Posterior vena cava (tissue), 2 donors: ENCODE data around the gene MAP2. TPM values are rescaled to one million over a fixed set of nuclear protein-coding genes. Genes with fewer than 3 reads are reported as not detected.
"Not testable (repeated sequence)": the region's sequence is repeated elsewhere in the genome, so short reads cannot be mapped to it uniquely, and the experiment has no call there.

Experiments used
- DNase-seq: peaks from one replicate; pipeline ENCODE4 v3.0.0-alpha.2; 2020; ENCODE audit warnings: low spot score
- intact Hi-C, 2 donors: fragments of 100-400 bp; cut with DNase I; formaldehyde crosslinking; loops; one replicate each; pipeline versions ENCODE4 v1.14.1 to v1.14.2; 2022 to 2023
- total RNA-seq, 2 donors: library from RNA; stranded (reverse); fragmentation: NEBNext Ultra II Directional; extraction: Animal tissue kit (Norgen Biotek cat#: 25700); gene quantifications; one replicate each; pipeline ENCODE4 v1.2.1, GENCODE V29; 2021
- donor health status: DM: yes; HTN: yes; CAD: no.
- donor health status: DM: yes; HTN: yes; CAD: no.

The MAP2 gene
- total RNA-seq, 2 donors from 2014 or later: 10.5 to 24.7 TPM

DNA sequence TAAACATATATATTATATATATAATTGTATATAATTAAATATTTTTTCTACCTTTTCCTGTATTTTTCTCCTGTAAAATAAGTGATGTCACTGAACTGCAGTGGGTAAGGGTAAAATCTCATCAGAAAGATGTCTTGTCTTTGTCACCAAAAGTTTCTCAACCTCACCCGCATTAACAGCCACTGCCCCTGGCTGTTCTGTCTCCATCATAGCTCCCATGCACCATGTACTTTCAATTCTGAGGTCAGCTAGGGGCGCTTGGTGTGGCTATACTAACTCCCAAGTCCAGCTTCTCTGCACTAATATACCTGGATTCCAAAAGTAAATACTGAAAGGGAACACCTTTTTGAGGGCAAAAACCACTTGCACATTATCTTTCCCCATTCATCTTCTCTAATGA, 46.6 kb downstream of the MAP2 start:
- DNase-seq: no peak
- intact Hi-C loops: no loop called here

DNA sequence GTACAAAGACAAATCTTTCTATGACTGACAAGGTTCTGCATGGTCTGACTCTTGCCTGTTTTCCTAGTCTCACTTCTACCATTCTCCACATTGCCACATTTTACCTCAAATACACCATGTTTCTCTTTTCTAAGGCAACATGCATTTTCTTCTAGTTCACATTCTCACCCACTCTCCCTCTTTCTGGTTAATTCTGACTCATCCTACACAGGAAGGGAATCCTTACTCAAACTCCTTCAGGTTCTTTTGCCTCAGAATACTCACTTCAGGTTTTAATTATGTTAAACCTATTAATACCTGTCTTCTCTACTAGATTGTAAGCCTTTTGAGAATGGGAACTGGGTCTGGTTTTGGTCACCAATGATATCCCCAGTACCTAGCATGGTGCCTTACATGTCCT, 47.2 kb downstream of the MAP2 start:
- DNase-seq: no peak
- intact Hi-C loops: no loop called here

DNA sequence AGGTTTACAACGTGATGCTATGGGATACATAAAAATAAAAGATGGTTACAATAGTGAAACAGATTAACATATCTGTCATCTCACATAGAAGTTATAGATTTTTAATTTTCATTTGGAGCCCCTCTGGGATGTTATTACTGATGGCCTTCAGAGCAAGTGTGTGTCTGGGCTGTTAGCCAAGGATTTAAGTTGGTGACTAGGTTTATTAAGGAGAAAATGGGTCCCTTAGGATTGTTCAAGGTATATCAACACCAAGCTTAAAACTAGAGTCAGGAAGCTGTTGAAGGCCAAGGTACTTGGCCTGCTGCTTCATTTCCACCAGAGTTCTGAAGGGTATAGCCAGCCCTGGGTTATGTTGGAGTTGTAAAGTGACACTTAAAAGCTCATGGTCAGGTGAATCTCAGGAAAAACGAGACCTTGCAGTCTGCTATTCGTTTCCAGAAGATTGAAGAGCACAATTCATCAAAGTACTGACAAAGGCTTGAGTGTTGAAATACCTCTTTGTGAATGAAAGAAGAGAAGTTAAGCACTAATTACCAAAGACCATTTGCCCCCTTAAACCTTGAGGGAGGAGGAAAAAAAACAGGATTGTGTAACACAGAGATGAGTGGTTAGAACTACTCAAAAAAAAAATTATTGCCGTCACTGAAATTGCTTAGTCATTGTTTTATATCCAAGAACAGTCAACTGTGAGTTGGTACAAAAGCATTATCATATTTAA, 48.4 kb downstream of the MAP2 start:
- DNase-seq: no peak
- intact Hi-C loops: no loop called here

DNA sequence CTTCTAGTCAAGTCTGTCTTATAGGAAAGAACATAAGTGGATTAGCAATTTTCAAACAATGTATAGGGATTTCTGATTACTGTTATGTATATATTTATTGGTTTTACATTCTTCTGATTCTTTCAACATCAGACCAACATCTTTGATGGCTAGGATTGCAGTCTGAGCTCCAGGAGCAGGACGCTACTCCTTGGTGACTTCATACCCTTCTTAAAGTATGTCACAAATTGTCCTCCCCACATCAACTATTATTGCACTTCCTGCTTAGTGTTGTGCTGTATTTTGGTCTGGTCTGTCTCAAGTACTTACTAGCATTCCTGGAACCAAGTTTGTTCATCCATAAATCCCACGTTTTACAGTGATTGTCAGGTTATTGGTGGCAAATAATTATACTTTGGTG, 49.0 kb downstream of the MAP2 start:
- DNase-seq: no peak
- intact Hi-C loops: no loop called here

DNA sequence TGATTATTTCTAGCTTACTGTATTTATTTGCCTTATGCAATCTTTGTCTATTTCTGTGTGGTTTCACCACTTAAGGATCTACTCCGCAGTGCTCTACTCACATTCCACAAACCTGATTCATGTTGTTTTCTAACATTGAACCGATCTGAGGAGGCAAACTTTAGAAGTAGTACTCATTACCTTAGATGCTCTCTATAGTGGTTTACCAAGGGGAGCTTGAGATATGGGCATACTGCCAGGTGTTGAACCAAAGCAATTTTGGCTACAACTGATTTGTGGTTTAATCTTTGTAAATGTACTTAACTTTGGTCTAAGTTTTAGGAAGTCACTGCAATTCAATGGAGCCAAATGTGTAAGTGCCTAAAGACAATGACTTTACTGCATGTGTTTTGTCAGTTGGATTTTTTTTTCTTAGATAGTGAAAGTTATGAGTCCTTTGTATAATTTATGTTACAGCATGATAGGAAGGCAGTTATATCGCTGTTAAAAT, 50.1 kb downstream of the MAP2 start:
- DNase-seq: no peak
- intact Hi-C loops: no loop called here

DNA sequence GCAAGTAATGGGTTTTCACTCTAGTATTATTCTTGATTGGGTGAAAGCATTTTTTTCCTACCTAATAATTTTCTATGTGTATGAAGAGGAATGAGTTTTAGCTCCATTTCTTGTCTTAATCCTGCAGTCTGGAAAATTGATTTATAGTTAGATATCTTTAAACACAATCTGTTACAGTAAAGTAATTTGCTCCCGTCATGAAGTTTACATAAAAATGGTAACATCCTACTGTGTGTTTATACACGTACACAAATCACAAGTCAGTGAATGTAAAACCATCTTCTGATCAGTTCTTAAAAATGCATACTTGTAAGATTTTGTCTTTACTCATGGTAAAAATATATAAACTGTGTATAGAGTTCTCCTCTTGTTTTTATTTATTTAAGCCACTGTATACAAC, 51.1 kb downstream of the MAP2 start:
- DNase-seq: no peak
- intact Hi-C loops: no loop called here

DNA sequence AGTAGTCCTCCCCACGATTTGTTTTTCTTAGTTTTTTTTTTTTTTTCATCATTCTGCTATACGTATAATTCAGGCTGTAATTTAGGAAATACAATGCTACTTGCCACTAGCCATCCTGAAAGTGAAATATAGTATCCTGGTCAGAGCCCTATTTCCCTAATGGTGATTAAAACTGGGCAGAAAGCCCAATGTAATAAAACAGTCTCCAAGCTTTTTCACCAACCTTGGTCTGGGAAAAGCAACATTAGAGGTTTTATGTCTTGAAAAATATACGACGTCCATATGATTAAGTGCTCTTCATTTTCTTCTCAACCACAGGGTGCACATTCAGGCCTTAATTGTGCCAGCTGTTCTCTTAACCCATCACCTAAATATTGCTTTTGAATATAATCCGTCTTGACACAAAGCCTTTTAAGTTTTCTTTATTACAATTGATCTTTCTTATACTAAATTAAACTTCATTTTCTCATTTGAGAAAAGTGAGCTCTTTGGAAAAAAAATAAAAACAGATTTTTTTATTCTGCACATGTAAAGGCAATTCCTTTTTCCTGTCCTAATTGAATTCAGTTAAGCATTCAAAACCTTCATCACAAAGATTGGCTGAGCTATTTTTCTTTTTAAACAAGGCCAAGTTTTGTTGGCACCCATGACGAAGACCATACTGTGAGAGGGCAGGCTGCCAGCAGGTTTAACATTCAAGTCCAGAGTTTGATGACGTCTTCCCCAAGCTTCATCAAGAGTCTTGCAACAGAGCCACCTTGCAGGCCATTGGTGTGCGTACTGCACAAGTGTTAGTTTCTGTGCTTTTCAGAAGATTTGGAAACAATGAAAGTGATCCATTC, 52.7 kb downstream of the MAP2 start:
- DNase-seq: no peak
- intact Hi-C loops: no loop called here

DNA sequence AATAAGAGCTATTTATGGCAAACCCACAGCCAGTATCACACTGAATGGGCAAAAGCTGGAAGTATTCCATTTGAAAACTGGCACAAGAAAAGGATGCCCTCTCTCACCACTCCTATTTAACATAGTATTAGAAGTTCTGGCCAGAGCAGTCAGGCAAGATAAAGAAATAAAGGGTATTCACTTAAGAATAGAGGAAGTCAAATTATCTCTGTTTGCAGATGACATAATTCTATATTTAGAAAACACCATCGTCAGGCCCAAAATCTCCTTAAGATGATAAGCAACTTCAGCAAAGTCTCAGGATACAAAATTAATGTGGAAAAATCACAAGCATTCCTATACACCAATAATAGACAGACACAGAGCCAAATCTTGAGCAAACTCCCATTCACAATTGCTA, 68.4 kb downstream of the MAP2 start:
- DNase-seq, intact Hi-C loops: not testable (repeated sequence)

DNA sequence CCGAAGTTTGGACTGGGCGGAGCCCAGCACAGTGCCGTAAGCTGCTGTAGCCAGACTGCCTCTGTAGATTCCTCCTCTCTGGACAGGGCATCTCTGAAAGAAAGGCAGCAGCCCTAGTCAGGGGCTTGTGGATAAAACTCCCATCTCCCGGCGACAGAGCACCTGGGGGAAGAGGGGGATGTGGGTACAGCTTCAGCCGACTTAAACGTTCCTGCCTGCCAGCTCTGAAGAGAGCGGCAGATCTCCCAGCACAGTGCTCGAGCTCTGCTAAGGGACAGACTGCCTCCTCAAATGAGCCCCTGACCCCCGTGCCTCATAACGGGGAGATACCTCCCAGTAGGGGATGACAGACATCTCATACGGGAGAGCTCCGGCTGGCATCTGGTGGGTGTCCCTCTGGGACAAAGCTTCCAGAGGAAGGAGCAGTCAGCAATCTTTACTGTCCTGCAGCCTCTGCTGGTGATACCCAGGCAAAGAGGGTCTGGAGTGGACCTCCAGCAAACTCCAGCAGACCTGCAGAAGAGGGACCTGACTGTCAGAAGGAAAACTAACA, 71.3 kb downstream of the MAP2 start:
- intact Hi-C loops, DNase-seq: not testable (repeated sequence)

DNA sequence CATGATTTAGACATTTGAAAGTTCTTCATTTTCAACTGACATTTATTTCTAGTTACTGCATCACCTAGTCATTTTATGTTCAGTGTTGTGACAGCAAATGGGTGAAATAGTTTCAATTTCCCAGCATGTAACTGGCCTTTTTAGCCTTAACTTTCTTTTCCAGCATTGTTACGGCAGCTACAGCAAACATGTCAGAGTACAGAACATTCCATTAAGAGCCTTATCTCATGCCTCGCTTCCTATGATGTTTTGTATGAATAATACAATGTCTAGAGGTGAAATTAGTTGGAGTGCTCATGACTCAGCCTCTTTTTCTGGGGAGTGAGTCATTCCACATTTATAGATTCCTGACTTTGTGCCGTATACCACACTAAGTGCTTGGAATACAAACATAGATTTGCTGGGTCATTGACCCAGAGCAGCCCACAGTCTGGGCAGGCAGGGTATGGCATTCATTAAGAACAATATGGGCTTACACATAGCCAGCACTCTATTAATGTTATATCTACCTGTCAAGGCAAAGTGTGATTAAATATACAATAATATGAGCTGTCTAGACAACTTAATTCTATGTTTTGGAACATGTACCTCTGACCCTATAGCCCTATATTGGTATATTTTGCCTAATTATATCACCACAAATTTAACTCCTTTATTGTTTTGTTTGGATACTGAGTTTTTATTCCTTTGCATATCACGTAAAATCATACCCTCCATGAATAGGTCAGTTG, 72.2 kb downstream of the MAP2 start:
- intact Hi-C loops: no loop called here
- DNase-seq: no peak

DNA sequence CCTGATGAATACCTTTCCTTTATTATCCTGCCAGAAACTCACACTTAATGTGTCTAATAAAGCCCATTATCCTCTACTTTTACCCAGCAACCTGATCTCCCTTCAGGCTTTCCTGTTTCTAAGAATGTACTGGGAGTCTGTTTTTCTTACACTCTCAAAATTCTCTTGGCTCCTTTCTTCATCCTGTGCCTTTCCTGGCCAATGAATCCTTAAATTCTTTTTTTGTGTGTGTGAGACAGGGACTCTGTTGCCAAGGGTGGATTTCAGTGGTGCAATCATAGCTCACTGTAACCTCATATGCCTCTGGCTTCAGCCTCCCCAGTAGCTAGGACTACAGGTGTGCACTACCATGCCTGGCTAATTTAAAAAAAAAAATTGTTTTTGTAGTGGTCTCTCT, 72.7 kb downstream of the MAP2 start:
- intact Hi-C loops: no loop called here
- no peak for DNase-seq

DNA sequence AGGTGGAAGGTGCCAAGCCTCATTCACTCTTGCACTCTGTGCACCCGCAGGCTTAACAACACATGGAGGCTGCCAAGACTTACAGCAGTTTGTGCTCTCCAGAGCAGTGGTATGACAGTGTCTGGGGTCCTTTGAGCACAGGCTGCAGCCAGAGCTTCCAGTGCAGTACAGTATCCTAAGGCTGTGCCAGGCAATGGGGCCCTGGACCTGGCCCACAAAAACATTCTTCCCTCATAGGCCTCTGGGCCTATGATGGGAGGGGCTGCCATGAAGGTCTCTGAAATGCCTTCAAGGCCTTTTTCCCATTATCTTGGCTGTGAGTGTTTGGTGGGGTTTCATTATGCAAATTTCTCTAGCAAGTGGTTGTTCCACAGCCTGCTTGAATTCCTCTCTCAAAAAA, 74.8 kb downstream of the MAP2 start:
- no peak for DNase-seq
- intact Hi-C loops: no loop called here

DNA sequence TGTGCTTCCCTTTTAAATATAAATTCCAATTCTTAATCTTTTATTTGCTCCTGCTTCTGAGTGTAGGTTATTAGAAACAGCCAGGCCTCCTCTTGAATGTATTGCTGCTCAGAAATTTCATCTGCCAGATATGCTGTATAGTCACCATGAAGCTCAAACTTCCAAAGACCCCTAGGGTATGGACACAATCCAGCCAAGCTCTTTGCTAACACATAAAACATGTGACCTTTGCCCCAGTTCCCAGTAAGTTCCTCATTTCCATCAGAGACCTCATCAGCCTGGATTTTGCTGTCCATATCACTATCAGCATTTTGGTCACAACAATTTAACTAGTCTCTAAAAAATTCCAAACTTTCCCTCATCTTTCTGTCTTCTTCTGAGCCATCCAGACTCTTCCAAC, 75.2 kb downstream of the MAP2 start:
- intact Hi-C loops: no loop called here
- DNase-seq: no peak

DNA sequence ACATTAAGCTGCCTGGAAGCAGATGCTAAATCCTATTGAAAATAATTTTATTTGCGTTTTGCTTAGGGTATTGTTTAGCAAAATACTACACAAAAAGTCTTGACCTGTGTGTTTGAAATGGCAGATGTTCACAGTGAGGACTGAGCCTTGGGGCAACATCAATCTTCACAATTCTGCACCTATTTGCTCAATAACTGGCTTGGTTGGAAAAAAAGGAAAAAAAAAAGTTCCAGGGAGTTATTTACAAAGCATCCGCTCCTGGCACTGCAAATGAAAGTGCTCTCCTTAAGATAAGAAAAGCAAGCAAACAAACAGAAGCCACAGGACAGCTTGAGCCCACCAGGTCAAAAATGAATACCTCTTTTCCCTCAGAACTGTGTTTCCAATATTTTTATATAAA, 77.7 kb downstream of the MAP2 start:
- no peak for DNase-seq
- intact Hi-C loops: no loop called here

DNA sequence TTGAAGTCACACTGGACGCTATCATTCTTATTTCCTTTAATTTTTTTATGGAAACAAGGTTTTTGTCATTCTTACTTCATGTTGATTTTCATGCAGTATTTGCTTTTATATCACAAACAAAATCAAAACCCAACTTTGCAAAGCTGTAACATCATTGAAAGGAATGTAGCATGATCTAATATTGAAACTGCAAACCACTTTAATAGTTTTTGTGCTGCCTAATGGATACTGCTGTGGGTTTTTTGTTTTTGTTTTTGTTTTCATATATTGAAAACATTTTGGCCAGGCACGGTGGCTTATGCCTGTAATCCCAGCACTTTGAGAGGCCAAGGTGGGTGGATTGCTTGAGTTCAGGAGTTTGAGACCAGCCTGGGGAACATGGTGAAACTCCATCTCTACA, 81.6 kb downstream of the MAP2 start:
- intact Hi-C loops: no loop called here
- DNase-seq: no peak

DNA sequence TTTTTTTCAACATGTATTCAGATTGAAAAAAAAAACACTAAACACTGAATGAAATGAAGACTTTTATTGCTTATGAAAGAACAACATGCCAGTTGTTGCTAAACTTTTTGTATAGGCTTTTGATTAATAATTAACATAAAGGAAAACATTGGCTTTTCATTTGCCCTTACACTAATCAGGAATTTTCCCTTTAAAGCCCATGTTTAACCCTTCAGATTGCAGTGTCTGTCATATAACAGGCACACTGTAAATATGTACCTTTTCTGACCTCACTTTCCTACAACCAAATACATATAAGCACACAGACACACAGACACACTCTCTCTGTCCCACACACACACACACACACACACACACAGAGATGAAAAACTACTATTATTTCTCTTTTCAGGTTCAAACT, 84.4 kb downstream of the MAP2 start:
- no peak for DNase-seq
- intact Hi-C loops: no loop called here

DNA sequence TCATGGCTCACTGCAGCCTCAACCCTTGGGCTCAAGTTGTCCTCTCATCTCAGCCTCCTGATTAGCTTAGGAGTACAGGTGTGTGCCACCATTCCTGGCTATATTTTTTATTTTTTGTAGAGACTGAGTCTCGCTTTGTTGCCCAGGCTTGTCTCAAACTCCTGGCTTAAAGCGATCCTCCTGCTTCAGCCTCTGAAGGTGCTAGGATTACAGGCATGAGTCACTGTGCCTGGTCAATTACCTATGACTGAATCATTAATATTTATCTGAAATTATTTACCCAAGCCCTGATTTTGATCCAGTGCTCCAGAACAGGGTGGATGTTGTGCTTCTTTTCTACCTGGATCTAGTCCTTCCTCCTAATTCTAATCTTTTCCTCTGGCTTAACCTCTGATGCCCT, 87.8 kb downstream of the MAP2 start:
- intact Hi-C loops: no loop called here

DNA sequence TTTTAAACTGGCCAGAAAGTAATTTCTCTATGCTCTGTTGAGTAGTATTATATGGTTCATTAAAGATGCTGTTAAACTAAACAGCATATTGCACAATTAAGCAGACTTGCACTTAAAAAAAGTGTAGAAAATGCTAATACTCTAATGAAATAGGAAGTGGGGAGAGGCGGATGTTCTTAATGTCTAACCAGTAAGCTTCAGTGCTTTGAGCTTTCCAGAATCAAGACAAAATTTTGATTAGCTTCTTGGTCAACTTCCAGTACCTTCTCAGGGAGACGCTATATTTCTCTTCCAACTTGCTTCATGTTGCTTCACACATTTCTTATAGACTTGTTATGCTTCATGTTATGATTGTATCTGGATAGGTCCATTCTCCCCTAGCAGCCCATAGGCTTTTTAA, 89.1 kb downstream of the MAP2 start:
- intact Hi-C loops: no loop called here
- DNase-seq: no peak

More for the DNA sequence above, 87.8 kb downstream of the MAP2 start:
- no peak for DNase-seq

DNA sequence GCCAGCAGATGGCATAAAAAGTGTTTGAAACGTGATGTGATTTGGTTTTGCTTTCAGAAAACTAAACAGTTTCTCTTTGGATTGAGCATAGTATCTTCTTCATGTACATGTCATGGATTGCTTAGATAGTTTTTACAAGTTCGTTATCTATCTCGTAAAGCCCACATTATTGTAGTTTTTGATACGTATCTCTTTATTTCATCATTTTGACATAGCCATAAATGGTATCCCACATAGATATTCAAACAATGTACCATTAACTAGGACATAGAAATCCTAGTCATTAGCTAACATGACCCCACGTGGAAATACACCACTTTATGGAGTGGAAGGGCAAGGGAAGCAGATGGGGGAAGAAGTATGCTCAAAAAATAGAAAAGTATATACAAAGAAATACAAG, 93.6 kb downstream of the MAP2 start:
- DNase-seq: no peak
- intact Hi-C loops: no loop called here

DNA sequence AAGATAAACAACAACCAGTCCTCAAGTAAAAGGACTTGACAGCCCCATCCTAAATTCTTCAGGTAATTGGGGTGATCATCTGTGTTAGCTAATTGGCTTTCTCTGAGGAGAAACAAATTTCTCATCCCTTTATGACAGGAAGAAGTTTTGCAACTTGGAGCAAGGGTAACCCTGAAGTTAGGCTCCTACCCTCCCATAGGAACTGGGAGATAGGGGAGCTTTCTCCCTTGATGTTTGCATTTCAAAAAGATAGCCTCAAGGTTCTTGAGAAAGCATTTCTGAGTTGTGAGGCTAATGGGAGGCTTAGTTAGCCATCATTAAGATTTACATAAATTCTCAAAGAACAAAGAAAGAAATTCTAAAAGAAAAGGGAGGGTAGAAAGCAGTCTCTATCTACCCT, 95.4 kb downstream of the MAP2 start:
- no peak for DNase-seq
- intact Hi-C loops: no loop called here
